ENCODE results near the gene ECI2. TPM values are rescaled to one million over a fixed set of nuclear protein-coding genes. Genes with fewer than 3 reads are reported as not detected.

ECI2 gene
- total and polyA plus RNA-seq, 2 of the 13 experiments (the other 11 are each of a cell fraction or from before 2014, with no cell fraction given), result 78.5 to 228 TPM

DNA sequence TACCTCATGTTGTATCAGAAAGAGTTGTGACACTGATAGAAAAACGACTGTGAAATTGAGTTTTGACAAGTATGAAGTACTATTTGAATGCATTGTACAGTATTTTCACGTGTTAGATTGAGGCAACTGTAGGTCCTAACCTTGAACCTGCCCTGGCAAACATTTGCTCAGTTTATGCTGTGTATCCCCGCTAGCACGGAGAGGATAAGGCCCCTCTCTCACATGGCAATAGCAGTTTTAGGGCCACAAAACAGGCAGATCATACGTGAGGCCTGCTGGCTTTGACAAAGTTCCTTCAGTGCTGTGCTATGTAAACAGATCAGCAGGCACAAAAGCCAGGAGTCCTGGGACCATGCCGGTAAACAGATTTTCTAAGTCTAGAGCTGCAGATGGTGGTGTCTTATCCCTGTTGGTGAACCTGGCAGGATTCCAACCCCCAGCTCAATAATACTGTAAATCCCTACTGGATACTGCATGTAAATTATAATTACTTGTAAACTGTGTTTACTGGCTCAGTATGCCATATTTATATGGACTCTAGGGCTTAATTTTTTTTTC, 32.6 kb downstream of the ECI2 start (continued):
- no peak for TF ChIP-seq ZFP90 (CRISPR knock-in tag; IDR thresholded peaks at IDR 0.05; ENCODE audit: borderline replicate concordance)
- TF ChIP-seq GLI4 (CRISPR knock-in tag; IDR thresholded peaks at IDR 0.05; ENCODE audit: borderline replicate concordance), result no peak
- peak; percentile 94 for TF ChIP-seq TEAD3 (CRISPR knock-in tag; optimal IDR thresholded peaks at IDR 0.05; ENCODE audit: borderline replicate concordance)
- peak; percentile 95 for TF ChIP-seq HOXA3 (CRISPR knock-in tag; IDR thresholded peaks at IDR 0.05)
- no peak for TF ChIP-seq ZNF530 (CRISPR knock-in tag; IDR thresholded peaks at IDR 0.05; ENCODE audit: low read depth)
- no peak for TF ChIP-seq MBNL3 (CRISPR knock-in tag; conservative IDR thresholded peaks at IDR 0.05)
- peak; percentile 76; the same call in 1 of the 2 replicates for TF ChIP-seq ZNF350 (CRISPR knock-in tag; IDR thresholded peaks at IDR 0.05; ENCODE audit: borderline replicate concordance, low read depth)
- TF ChIP-seq, protein P1, sequence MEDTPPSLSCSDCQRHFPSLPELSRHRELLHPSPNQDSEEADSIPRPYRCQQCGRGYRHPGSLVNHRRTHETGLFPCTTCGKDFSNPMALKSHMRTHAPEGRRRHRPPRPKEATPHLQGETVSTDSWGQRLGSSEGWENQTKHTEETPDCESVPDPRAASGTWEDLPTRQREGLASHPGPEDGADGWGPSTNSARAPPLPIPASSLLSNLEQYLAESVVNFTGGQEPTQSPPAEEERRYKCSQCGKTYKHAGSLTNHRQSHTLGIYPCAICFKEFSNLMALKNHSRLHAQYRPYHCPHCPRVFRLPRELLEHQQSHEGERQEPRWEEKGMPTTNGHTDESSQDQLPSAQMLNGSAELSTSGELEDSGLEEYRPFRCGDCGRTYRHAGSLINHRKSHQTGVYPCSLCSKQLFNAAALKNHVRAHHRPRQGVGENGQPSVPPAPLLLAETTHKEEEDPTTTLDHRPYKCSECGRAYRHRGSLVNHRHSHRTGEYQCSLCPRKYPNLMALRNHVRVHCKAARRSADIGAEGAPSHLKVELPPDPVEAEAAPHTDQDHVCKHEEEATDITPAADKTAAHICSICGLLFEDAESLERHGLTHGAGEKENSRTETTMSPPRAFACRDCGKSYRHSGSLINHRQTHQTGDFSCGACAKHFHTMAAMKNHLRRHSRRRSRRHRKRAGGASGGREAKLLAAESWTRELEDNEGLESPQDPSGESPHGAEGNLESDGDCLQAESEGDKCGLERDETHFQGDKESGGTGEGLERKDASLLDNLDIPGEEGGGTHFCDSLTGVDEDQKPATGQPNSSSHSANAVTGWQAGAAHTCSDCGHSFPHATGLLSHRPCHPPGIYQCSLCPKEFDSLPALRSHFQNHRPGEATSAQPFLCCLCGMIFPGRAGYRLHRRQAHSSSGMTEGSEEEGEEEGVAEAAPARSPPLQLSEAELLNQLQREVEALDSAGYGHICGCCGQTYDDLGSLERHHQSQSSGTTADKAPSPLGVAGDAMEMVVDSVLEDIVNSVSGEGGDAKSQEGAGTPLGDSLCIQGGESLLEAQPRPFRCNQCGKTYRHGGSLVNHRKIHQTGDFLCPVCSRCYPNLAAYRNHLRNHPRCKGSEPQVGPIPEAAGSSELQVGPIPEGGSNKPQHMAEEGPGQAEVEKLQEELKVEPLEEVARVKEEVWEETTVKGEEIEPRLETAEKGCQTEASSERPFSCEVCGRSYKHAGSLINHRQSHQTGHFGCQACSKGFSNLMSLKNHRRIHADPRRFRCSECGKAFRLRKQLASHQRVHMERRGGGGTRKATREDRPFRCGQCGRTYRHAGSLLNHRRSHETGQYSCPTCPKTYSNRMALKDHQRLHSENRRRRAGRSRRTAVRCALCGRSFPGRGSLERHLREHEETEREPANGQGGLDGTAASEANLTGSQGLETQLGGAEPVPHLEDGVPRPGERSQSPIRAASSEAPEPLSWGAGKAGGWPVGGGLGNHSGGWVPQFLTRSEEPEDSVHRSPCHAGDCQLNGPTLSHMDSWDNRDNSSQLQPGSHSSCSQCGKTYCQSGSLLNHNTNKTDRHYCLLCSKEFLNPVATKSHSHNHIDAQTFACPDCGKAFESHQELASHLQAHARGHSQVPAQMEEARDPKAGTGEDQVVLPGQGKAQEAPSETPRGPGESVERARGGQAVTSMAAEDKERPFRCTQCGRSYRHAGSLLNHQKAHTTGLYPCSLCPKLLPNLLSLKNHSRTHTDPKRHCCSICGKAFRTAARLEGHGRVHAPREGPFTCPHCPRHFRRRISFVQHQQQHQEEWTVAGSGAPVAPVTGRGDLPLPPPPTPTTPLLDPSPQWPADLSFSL (CRISPR knock-in tag; IDR thresholded peaks at IDR 0.05), result peak; percentile 79; the same call in 1 of the 2 replicates
- TF ChIP-seq, protein P2, sequence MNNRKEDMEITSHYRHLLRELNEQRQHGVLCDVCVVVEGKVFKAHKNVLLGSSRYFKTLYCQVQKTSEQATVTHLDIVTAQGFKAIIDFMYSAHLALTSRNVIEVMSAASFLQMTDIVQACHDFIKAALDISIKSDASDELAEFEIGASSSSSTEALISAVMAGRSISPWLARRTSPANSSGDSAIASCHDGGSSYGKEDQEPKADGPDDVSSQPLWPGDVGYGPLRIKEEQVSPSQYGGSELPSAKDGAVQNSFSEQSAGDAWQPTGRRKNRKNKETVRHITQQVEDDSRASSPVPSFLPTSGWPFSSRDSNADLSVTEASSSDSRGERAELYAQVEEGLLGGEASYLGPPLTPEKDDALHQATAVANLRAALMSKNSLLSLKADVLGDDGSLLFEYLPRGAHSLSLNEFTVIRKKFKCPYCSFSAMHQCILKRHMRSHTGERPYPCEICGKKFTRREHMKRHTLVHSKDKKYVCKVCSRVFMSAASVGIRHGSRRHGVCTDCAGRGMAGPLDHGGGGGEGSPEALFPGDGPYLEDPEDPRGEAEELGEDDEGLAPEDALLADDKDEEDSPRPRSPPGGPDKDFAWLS (CRISPR knock-in tag; IDR thresholded peaks at IDR 0.05; ENCODE audit: borderline replicate concordance), result peak; percentile 81; the same call in 1 of the 2 replicates
- peak; percentile 98 for TF ChIP-seq ZNF556 (CRISPR knock-in tag; IDR thresholded peaks at IDR 0.05; ENCODE audit: borderline replicate concordance)
- TF ChIP-seq AKAP8 (CRISPR knock-in tag; IDR thresholded peaks at IDR 0.05), result peak; percentile 88
- TF ChIP-seq PHF8 (CRISPR knock-in tag; IDR thresholded peaks at IDR 0.05), result peak; percentile 66
- TF ChIP-seq EEA1 (CRISPR knock-in tag; IDR thresholded peaks at IDR 0.05; ENCODE audit: borderline replicate concordance), result no peak
- TF ChIP-seq ATF1 (CRISPR knock-in tag; IDR thresholded peaks at IDR 0.05), result peak; percentile 59
- no peak for TF ChIP-seq SRSF9 (IDR thresholded peaks at IDR 0.05; ENCODE audit: borderline replicate concordance, insufficient read depth, low read depth, low read length, poor library complexity, severe bottlenecking)
- peak; percentile 76; the same call in 1 of the 2 replicates for TF ChIP-seq NAIF1 (CRISPR knock-in tag; IDR thresholded peaks at IDR 0.05; ENCODE audit: borderline replicate concordance)
- no peak for TF ChIP-seq ZNF616 (CRISPR knock-in tag; IDR thresholded peaks at IDR 0.05; ENCODE audit: low read depth)
- TF ChIP-seq, protein P3, sequence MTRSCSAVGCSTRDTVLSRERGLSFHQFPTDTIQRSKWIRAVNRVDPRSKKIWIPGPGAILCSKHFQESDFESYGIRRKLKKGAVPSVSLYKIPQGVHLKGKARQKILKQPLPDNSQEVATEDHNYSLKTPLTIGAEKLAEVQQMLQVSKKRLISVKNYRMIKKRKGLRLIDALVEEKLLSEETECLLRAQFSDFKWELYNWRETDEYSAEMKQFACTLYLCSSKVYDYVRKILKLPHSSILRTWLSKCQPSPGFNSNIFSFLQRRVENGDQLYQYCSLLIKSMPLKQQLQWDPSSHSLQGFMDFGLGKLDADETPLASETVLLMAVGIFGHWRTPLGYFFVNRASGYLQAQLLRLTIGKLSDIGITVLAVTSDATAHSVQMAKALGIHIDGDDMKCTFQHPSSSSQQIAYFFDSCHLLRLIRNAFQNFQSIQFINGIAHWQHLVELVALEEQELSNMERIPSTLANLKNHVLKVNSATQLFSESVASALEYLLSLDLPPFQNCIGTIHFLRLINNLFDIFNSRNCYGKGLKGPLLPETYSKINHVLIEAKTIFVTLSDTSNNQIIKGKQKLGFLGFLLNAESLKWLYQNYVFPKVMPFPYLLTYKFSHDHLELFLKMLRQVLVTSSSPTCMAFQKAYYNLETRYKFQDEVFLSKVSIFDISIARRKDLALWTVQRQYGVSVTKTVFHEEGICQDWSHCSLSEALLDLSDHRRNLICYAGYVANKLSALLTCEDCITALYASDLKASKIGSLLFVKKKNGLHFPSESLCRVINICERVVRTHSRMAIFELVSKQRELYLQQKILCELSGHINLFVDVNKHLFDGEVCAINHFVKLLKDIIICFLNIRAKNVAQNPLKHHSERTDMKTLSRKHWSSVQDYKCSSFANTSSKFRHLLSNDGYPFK (CRISPR knock-in tag; IDR thresholded peaks at IDR 0.05; ENCODE audit: borderline replicate concordance), result no peak

Data from HepG2 (cell line).